Measurements from ENCODE around the gene STYXL1.
"Not testable (repeated sequence)": the region's sequence is repeated elsewhere in the genome, so short reads cannot be mapped to it uniquely, and the experiment has no call there.

The STYXL1 gene

GRCh38 chr7:76016191-76016947 lies 31.4 kb downstream of the STYXL1 start:
- Histone ChIP-seq H3K4me3 (ENCODE audit: low read length) (no peak overlapping the region), H3K9ac (ENCODE audit: low read depth, low read length) (no peak overlapping the region), H3K9me3 (ENCODE audit: insufficient read depth, low read depth, low read length) (no peaks in the 10 kb centered on the region), H3K27ac (ENCODE audit: low read length) (no peak overlapping the region), H3K36me3 (ENCODE audit: insufficient read depth, low read depth, low read length) (peaks cover 13% of the 10 kb centered on the region), H3K4me1 (ENCODE audit: insufficient read depth, low read length) (no peaks in the 10 kb centered on the region), H3K27me3 (ENCODE audit: insufficient read depth, low read length) (no peaks in the 10 kb centered on the region)

GRCh38 chr7:76011442-76011861 lies 36.3 kb downstream of the STYXL1 start:
- no peaks in the 10 kb centered on the region for H3K27me3 ChIP-seq (ENCODE audit: insufficient read depth, low read length)
- no peaks in the 10 kb centered on the region for H3K9me3 ChIP-seq (ENCODE audit: insufficient read depth, low read depth, low read length)
- H3K4me1 ChIP-seq (ENCODE audit: insufficient read depth, low read length), result no peaks in the 10 kb centered on the region
- H3K4me3 ChIP-seq (ENCODE audit: low read length), result no peak overlapping the region
- H3K27ac ChIP-seq (ENCODE audit: low read length), result no peak overlapping the region
- H3K36me3 ChIP-seq (ENCODE audit: insufficient read depth, low read depth, low read length), result 0 out of 2 replicates have a peak, but pooled peaks cover 4% of the 10 kb centered on the region
- H3K9ac ChIP-seq (ENCODE audit: low read depth, low read length), result no peak overlapping the region

GRCh38 chr7:76009672-76010600 lies 37.9 kb downstream of the STYXL1 start:
- H3K9me3 ChIP-seq (ENCODE audit: insufficient read depth, low read depth, low read length), result no peaks in the 10 kb centered on the region
- H3K36me3 ChIP-seq (ENCODE audit: insufficient read depth, low read depth, low read length), result 0 out of 2 replicates have a peak, but pooled peaks cover 4% of the 10 kb centered on the region
- no peaks in the 10 kb centered on the region for H3K4me1 ChIP-seq (ENCODE audit: insufficient read depth, low read length)
- no peak overlapping the region for H3K27ac ChIP-seq (ENCODE audit: low read length)
- no peak overlapping the region for H3K9ac ChIP-seq (ENCODE audit: low read depth, low read length)
- no peaks in the 10 kb centered on the region for H3K27me3 ChIP-seq (ENCODE audit: insufficient read depth, low read length)
- no peak overlapping the region for H3K4me3 ChIP-seq (ENCODE audit: low read length)

GRCh38 chr7:76008156-76008687 lies 39.6 kb downstream of the STYXL1 start:
- Histone ChIP-seq H3K27me3 (ENCODE audit: insufficient read depth, low read length) (no peaks in the 10 kb centered on the region), H3K9ac (ENCODE audit: low read depth, low read length) (no peak overlapping the region), H3K36me3 (ENCODE audit: insufficient read depth, low read depth, low read length) (peaks cover 6% of the 10 kb centered on the region), H3K4me1 (ENCODE audit: insufficient read depth, low read length) (no peaks in the 10 kb centered on the region), H3K27ac (ENCODE audit: low read length) (no peak overlapping the region), H3K4me3 (ENCODE audit: low read length) (no peak overlapping the region), H3K9me3 (ENCODE audit: insufficient read depth, low read depth, low read length) (no peaks in the 10 kb centered on the region)

- H3K4me1 ChIP-seq (ENCODE audit: insufficient read depth, low read length); H3K27ac ChIP-seq (ENCODE audit: low read length); H3K9me3 ChIP-seq (ENCODE audit: insufficient read depth, low read depth, low read length); H3K4me3 ChIP-seq (ENCODE audit: low read length); H3K27me3 ChIP-seq (ENCODE audit: insufficient read depth, low read length); H3K9ac ChIP-seq (ENCODE audit: low read depth, low read length): not testable (repeated sequence)
- H3K36me3 ChIP-seq (ENCODE audit: insufficient read depth, low read depth, low read length), result peaks cover 15% of the 10 kb centered on the region
Measured at GRCh38 chr7:76005004-76005403, 42.8 kb downstream of the STYXL1 start.

GRCh38 chr7:76003351-76003750 lies 44.4 kb downstream of the STYXL1 start:
- no peak overlapping the region for H3K9ac ChIP-seq (ENCODE audit: low read depth, low read length)
- H3K9me3 ChIP-seq (ENCODE audit: insufficient read depth, low read depth, low read length), result no peaks in the 10 kb centered on the region
- peaks cover 15% of the 10 kb centered on the region for H3K36me3 ChIP-seq (ENCODE audit: insufficient read depth, low read depth, low read length)
- H3K4me3 ChIP-seq (ENCODE audit: low read length), result no peak overlapping the region
- no peak overlapping the region for H3K27ac ChIP-seq (ENCODE audit: low read length)
- no peaks in the 10 kb centered on the region for H3K4me1 ChIP-seq (ENCODE audit: insufficient read depth, low read length)
- no peaks in the 10 kb centered on the region for H3K27me3 ChIP-seq (ENCODE audit: insufficient read depth, low read length)

- H3K27me3 ChIP-seq (ENCODE audit: insufficient read depth, low read length), result no peaks in the 10 kb centered on the region
- no peak overlapping the region for H3K9ac ChIP-seq (ENCODE audit: low read depth, low read length)
- no peaks in the 10 kb centered on the region for H3K4me1 ChIP-seq (ENCODE audit: insufficient read depth, low read length)
- H3K36me3 ChIP-seq (ENCODE audit: insufficient read depth, low read depth, low read length), result peaks cover 15% of the 10 kb centered on the region
- no peak overlapping the region for H3K4me3 ChIP-seq (ENCODE audit: low read length)
- H3K9me3 ChIP-seq (ENCODE audit: insufficient read depth, low read depth, low read length), result no peaks in the 10 kb centered on the region
- no peak overlapping the region for H3K27ac ChIP-seq (ENCODE audit: low read length)
Measured at GRCh38 chr7:76002822-76003221, 45.0 kb downstream of the STYXL1 start.

GRCh38 chr7:76002139-76002538 lies 45.7 kb downstream of the STYXL1 start:
- Histone ChIP-seq H3K27ac (ENCODE audit: low read length) (no peak overlapping the region), H3K9me3 (ENCODE audit: insufficient read depth, low read depth, low read length) (no peaks in the 10 kb centered on the region), H3K36me3 (ENCODE audit: insufficient read depth, low read depth, low read length) (peaks cover 15% of the 10 kb centered on the region), H3K4me1 (ENCODE audit: insufficient read depth, low read length) (no peaks in the 10 kb centered on the region), H3K9ac (ENCODE audit: low read depth, low read length) (no peak overlapping the region), H3K4me3 (ENCODE audit: low read length) (no peak overlapping the region), H3K27me3 (ENCODE audit: insufficient read depth, low read length) (no peaks in the 10 kb centered on the region)

- Histone ChIP-seq H3K36me3 (ENCODE audit: insufficient read depth, low read depth, low read length) (peaks cover 22% of the 10 kb centered on the region), H3K9me3 (ENCODE audit: insufficient read depth, low read depth, low read length) (no peaks in the 10 kb centered on the region), H3K27ac (ENCODE audit: low read length) (no peak overlapping the region), H3K4me1 (ENCODE audit: insufficient read depth, low read length) (no peaks in the 10 kb centered on the region), H3K9ac (ENCODE audit: low read depth, low read length) (no peak overlapping the region), H3K27me3 (ENCODE audit: insufficient read depth, low read length) (no peaks in the 10 kb centered on the region), H3K4me3 (ENCODE audit: low read length) (no peak overlapping the region)
Measured at GRCh38 chr7:76000566-76000965, 47.2 kb downstream of the STYXL1 start.

GRCh38 chr7:75998038-75998437 lies 49.8 kb downstream of the STYXL1 start:
- no peak overlapping the region for H3K9ac ChIP-seq (ENCODE audit: low read depth, low read length)
- peaks cover 3% of the 10 kb centered on the region; the same call in 1 of the 2 replicates for H3K4me1 ChIP-seq (ENCODE audit: insufficient read depth, low read length)
- H3K27ac ChIP-seq (ENCODE audit: low read length), result no peak overlapping the region
- no peaks in the 10 kb centered on the region for H3K27me3 ChIP-seq (ENCODE audit: insufficient read depth, low read length)
- H3K9me3 ChIP-seq (ENCODE audit: insufficient read depth, low read depth, low read length), result no peaks in the 10 kb centered on the region
- H3K4me3 ChIP-seq (ENCODE audit: low read length), result no peak overlapping the region
- peaks cover 14% of the 10 kb centered on the region for H3K36me3 ChIP-seq (ENCODE audit: insufficient read depth, low read depth, low read length)

- Histone ChIP-seq H3K4me1 (ENCODE audit: insufficient read depth, low read length) (peaks cover 3% of the 10 kb centered on the region; the same call in 1 of the 2 replicates), H3K36me3 (ENCODE audit: insufficient read depth, low read depth, low read length) (peaks cover 11% of the 10 kb centered on the region), H3K9me3 (ENCODE audit: insufficient read depth, low read depth, low read length) (no peaks in the 10 kb centered on the region), H3K4me3 (ENCODE audit: low read length) (no peak overlapping the region), H3K27ac (ENCODE audit: low read length) (no peak overlapping the region), H3K9ac (ENCODE audit: low read depth, low read length) (no peak overlapping the region), H3K27me3 (ENCODE audit: insufficient read depth, low read length) (no peaks in the 10 kb centered on the region)
Measured at GRCh38 chr7:75996476-75996875, 51.3 kb downstream of the STYXL1 start.

Measured in iPS-20b (cell line).